Activated T-cell treated with anti-CD3 and anti-CD28 coated beads for 24 hours (primary cell): ENCODE results near the gene CWH43.
"Not testable (repeated sequence)": the region's sequence is repeated elsewhere in the genome, so short reads cannot be mapped to it uniquely, and the experiment has no call there.

Experiments
- DNase-seq: peaks from one replicate; pipeline ENCODE4 v3.0.0-alpha.2; 2020; ENCODE audit warnings: low read depth

The CWH43 gene

DNA sequence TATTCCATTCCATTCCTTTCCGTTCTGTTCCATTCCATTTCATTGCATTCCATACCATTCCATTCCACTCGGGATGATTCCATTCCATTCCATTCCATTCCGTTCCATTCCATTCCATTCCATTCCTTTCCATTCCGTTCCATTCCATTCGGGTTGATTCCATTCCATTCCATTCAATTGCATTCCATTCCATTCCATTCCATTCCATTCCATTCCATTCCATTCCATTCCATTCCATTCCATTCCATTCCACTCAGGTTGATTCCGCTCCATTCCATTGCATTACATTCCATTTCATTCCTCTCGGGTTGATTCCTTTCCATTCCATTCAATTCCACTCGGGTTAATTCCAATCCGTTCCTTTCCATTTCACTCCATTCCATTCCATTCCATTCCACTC is 111.0 kb downstream of the CWH43 start:
- not testable (repeated sequence) for DNase-seq

DNA sequence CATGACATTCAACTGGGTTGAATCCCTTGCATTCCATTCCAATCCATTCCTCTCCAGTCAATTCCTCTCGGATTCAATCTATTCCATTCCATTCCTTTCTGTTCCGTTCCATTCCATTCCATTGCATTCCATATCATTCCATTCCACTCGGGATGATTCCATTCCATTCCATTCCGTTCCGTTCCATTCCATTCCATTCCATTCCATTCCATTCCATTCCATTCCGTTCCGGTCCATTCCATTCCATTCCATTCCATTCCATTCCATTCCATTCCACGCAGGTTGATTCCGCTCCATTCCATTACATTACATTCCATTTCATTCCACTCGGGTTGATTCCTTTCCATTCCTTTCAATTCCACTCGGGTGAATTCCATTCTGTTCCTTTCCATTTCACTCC is 111.4 kb downstream of the CWH43 start:
- not testable (repeated sequence) for DNase-seq

DNA sequence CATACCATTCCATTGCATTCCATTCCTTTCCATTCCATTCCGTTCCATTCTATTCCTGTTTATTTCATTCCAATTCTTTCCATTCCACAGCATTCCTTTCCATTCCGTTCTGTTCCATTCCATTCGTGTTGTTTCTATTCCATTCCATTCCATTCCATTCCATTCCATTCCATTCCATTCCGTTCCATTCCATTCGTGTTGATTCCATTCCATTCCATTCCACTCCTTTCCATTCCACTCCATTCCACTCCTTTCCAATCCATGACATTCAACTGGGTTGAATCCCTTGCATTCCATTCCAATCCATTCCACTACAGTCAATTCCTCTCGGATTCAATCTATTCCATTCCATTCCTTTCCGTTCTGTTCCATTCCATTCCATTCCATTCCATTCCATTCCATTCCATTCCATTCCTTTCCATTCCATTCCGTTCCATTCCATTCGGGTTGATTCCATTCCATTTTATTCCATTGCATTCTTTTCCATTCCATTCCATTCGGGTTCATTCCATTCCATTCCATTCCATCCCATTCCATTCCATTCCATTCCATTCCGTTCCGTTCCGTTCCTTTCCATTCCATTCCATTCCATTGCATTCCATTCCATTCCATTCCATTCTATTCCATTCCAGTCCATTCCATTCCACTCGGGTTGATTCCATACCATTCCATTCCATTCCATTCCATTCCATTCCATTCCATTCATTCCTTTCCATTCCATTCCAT is 112.1 kb downstream of the CWH43 start:
- DNase-seq, result not testable (repeated sequence)

DNA sequence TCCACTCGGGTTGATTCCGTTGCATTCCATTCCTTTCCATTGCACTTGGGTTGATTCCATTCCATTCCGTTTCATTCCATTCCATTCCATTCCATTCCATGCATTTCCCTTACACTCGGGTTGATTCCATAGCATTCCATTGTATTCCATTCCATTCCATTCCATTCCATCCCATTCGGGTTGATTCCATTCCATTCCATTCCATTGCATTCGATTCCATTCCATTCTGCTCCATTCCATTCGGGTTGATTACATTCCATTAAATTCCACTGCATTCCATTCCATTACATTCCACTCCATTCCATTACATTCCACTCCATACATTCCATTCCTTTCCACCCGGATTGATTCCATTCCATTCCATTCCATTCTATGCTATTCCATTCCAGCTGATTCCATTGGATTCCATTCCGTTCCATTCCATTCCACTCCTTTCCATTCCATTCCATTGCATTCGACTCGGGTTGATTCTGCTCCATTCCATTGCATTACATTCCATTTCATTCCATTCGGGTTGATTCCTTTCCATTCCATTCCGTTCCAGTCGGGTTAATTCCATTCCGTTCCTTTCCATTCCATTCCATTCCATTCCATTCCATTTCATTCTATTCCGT is 113.9 kb downstream of the CWH43 start:
- DNase-seq, result not testable (repeated sequence)

DNA sequence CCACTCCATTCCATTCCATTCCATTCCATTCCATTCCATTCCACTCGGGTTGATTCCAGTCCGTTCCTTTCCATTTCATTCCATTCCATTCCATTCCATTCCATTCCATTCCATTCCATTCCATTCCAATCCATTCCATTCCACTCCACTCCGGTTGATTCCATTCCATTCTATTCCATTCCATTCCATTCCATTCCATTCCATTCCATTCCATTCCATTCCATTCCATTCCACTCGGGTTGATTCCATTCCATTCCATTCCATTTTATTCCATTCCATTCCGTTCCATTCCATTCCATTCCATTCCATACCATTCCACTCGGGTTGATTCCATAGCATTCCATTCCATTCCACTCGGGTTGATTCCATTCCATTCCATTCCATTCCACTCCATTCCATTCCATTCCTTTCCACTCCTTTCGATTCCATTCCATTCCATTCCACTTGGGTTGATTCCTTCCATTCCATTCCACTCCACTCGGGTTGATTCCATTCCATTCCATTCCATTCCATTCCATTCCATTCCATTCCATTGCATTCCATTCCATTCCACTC is 116.3 kb downstream of the CWH43 start:
- not testable (repeated sequence) for DNase-seq

DNA sequence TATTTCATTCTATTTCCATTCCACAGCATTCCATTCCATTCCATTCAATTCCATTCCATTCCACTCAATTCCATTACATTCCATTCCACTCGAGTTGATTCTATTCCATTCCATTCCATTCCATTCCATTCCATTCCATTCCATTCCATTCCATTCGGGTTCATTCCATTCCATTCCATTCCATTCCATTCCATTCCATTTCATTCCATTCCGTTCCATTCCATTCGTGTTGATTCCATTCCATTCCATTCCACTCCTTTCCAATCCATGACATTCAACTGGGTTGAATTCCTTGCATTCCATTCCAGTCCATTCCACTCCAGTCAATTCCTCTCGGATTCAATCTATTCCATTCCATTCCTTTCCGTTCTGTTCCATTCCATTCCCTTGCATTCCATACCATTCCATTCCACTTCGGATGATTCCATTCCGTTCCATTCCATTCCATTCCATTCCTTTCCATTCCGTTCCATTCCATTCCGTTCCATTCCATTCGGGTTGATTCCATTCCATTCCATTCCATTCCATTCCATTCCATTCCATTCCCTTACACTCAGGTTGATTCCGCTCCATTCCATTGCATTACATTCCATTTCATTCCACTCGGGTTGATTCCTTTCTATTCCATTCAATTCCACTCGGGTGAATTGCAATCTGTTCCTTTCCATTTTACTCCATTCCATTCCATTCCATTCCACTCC is 117.5 kb downstream of the CWH43 start:
- DNase-seq, result not testable (repeated sequence)

DNA sequence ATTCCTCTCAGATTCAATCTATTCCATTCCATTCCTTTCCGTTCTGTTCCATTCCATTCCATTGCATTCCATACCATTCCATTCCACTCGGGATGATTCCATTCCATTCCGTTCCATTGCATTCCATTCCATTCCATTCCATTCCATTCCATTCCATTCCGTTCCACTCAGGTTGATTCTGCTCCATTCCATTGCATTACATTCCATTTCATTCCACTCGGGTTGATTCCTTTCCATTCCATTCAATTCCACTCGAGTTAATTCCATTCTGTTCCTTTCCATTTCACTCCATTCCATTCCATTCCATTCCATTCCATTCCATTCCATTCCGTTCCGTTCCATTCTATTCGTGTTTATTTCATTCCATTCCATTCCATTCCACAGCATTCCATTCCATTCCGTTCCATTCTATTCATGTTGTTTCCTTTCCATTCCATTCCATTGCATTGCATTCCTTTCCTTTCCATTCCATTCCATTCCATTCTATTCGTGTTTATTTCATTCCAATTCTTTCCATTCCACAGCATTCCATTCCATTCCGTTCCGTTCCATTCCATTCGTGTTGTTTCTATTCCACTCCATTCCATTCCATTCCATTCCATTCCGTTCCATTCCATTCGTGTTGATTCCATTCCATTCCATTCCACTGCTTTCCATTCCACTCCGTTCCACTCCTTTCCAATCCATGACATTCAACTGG is 118.3 kb downstream of the CWH43 start:
- DNase-seq, result not testable (repeated sequence)

DNA sequence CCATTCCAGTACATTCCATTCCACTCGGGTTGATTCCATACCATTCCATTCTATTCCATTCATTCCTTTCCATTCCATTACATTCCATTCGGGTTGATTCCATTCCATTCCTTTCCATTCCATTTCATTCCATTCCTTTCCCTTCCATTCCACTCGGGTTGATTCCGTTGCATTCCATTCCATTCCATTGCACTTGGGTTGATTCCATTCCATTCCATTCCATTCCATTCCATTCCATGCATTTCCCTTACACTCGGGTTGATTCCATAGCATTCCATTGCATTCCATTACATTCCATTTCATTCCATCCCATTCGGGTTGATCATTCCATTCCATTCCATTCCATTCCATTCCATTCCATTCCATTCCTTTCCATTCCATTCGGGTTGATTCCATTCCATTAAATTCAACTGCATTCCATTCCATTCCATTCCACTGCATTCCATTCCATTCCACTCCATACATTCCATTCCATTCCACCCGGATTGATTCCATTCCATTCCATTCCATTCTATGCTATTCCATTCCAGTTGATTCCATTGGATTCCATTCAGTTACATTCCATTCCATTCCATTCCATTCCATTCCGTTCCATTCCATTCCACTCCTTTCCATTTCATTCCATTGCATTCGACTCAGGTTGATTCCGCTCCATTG is 119.3 kb downstream of the CWH43 start:
- not testable (repeated sequence) for DNase-seq

DNA sequence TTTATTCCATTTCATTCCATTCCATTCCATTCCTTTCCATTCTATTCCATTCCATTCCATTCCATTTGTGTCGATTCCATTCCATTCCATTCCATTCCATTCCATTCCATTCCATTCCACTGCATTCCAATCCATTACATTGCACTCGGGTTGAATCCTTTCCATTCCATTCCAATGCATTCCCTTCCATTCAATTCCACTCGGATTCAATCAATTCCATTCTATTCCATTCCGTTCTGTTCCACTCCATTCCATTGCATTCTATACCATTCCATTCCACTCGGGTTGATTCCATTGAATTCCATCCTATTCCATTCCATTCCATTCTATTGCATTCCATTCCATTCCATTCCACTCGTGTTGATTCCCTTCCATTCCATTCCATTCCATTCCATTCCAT is 121.2 kb downstream of the CWH43 start:
- not testable (repeated sequence) for DNase-seq

DNA sequence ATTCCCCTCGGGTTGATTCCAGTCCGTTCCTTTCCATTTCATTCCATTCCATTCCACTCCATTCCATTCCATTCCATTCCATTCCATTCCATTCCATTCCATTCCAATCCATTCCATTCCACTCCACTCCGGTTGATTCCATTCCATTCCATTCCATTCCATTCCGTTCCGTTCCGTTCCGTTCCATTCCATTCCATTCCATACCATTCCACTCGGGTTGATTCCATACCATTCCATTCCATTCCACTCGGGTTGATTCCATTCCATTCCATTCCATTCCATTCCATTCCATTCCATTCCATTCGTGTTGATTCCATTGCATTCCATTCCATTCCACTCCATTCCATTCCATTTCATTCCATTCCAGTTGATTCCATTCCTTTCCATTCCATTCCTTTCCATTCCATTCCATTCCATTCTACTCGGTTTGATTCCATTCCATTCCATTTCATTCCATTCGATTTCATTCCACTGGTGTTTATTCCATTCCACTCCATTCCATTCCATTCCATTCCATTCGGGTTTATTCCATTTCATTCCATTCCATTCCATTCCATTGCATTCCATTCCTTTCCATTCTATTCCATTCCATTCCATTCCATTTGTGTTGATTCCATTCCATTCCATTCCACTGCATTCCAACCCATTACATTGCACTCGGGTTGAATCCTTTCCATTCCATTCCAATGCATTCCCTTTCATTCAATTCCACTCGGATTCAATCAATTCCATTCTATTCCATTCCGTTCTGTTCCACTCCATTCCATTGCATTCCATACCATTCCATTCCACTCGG is 122.3 kb downstream of the CWH43 start:
- not testable (repeated sequence) for DNase-seq

DNA sequence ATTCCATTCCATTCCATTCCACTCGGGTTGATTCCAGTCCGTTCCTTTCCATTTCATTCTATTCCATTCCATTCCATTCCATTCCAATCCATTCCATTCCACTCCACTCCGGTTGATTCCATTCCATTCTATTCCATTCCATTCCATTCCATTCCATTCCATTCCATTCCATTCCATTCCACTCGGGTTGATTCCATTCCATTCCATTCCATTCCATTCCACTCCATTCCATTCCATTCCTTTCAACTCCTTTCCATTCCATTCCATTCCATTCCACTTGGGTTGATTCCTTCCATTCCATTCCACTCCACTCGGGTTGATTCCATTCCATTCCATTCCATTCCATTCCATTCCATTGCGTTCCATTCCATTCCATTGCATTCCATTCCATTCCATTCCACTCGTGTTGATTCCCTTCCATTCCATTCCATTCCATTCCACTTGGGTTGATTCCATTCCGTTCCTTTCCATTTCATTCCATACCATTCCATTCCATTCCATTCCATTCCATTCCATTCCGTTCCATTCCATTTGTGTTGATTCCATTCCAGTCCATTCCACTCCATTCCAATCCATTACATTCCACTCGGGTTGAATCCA is 123.6 kb downstream of the CWH43 start:
- not testable (repeated sequence) for DNase-seq

DNA sequence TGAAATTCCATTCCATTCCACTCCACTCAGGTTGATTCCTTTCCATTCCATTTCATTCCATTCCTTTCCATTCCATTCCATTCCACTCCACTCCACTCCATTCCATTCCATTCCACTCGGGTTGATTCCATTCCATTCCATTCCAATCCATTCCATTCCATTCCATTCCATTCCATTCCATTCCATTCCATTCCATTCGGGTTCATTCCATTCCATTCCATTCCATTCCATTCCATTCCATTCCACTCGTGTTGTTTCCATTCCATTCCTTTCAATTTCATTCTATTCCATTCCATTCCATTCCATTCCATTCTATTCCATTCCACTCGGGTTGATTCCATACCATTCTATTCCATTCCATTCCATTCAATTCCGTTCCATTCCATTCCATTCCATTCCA is 124.5 kb downstream of the CWH43 start:
- not testable (repeated sequence) for DNase-seq
